ENCODE results near the gene TOPORS. TPM values are rescaled to one million over a fixed set of nuclear protein-coding genes. Genes with fewer than 3 reads are reported as not detected.
A peak's percentile ranks its signal among the peaks of the same experiment; 100 is the strongest.

Gene TOPORS
- total and polyA plus RNA-seq, 2 donors (not counting 1 experiment from before 2014, with no cell fraction given), result 10.1 to 21.4 TPM

DNA sequence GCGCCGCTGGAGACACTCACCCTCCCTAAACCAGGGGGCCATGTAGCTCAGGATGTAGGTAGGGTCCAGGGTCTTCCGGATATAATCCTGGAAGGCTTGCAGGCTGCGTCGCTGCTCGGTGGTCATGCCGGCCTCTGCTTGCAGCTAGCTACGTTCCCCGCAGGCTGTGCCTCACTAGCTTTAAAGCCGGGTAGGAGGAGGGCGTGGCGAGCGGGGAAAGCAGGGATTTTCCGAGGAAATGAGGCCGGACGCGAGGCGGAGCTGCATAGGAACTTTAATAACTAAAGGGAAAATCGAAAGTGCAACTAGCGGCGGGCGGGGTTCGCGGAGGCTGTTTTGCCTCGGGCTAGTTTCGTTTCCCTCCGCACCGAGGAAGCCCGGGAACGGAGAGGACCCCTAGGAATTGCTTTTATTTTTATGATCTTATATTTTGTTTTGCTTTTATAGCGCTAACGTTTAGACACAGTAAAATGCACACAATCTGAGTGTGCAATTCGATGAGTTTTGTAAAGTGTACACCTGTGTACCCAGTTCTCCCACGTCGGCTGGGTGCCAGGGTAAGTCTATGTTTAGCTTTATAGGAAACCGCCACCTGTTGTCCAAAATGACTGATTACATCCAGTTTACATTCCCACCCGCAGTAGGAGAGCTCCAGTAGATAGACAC is 26.2 kb downstream of the TOPORS start, which contains the start of gene RIGI:
TSS of gene RIGI (minus strand) at position 156 of the 666 bp plus-strand sequence. CDS start at position 126, 30 bp downstream.
- Histone ChIP-seq H3K9ac (ENCODE audit: low read length) (peak within 1 kb of the TSS; percentile 84), H3K4me3 (ENCODE audit: control extremely low read depth in 1 of 5, extremely low read depth in 1 of 5, insufficient read depth in 1 of 5, low read depth in 2 of 5, low read length in 4 of 5) (peak within 1 kb of the TSS; percentile 73 to 98 (median 84)), H3K9me3 (ENCODE audit: control extremely low read depth in 1 of 3, control insufficient read depth in 2 of 3, insufficient read depth in 1 of 3, low read length in 2 of 3) (no peaks in the 10 kb centered on the region), H3K4me2 (replicated peaks; ENCODE audit: low read depth, low read length, poor library complexity, severe bottlenecking) (peak within 1 kb of the TSS; percentile 87), H3K79me2 (ENCODE audit: control insufficient read depth, insufficient read depth, low read length) (peaks cover 64% of the 10 kb centered on the region), H3K27ac (ENCODE audit: low read length in 2 of 2) (peak within 1 kb of the TSS; percentile 73 to 74), H3K36me3 (replicated peaks in 1 of 2; ENCODE audit: control extremely low read depth in 1 of 2, control insufficient read depth in 1 of 2, extremely low read depth in 1 of 2, insufficient read depth in 2 of 2, low read length in 1 of 2) (peaks cover 0 to 11% of the 10 kb centered on the region in 2 experiments), H3K4me1 (ENCODE audit: control insufficient read depth in 2 of 2, insufficient read depth in 2 of 2, low read length in 2 of 2) (peaks cover 27 to 31% of the 10 kb centered on the region in 2 donors), H3K27me3 (replicated peaks in 1 of 4; ENCODE audit: control extremely low read depth in 1 of 4, control insufficient read depth in 3 of 4, insufficient read depth in 4 of 4, low read length in 3 of 4) (no peaks in the 10 kb centered on the region), H2AFZ (ENCODE audit: insufficient read depth, low read depth, low read length, poor library complexity, severe bottlenecking) (peak within 1 kb of the TSS; percentile 72), H4K20me1 (ENCODE audit: control insufficient read depth, insufficient read depth, low read length, poor library complexity, severe bottlenecking) (peaks cover 7% of the 10 kb centered on the region)
- DNase-seq (peak; percentile 82), ATAC-seq (ENCODE audit: low read depth) (peak; percentile 78)
- intact Hi-C loops (cut with micrococcal nuclease), result loop anchor here (1.0 kb wide), 4 partner anchors 26 to 147 kb away; partner anchors contain the start of genes ACO1, NDUFB6, SMIM27 and TOPORS
- Mint-ChIP-seq H3K4me3 (peak within 1 kb of the TSS; percentile 95), H3K9me3 (ENCODE audit: insufficient read depth) (no peaks in the 10 kb centered on the region), H3K4me1 (peaks cover 54% of the 10 kb centered on the region), H3K27ac (peak within 1 kb of the TSS; percentile 93), H3K27me3 (no peaks in the 10 kb centered on the region)
- POLR2A ChIA-PET, result interaction anchor here (0.6 to 2.0 kb wide), 4 partner anchors 25 to 142 kb away, joined by 3 to 16 read pairs (median 4); partner anchors contain the start of genes ACO1, NDUFB6, SMIM27 and TOPORS
- TF ChIP-seq, protein P1, sequence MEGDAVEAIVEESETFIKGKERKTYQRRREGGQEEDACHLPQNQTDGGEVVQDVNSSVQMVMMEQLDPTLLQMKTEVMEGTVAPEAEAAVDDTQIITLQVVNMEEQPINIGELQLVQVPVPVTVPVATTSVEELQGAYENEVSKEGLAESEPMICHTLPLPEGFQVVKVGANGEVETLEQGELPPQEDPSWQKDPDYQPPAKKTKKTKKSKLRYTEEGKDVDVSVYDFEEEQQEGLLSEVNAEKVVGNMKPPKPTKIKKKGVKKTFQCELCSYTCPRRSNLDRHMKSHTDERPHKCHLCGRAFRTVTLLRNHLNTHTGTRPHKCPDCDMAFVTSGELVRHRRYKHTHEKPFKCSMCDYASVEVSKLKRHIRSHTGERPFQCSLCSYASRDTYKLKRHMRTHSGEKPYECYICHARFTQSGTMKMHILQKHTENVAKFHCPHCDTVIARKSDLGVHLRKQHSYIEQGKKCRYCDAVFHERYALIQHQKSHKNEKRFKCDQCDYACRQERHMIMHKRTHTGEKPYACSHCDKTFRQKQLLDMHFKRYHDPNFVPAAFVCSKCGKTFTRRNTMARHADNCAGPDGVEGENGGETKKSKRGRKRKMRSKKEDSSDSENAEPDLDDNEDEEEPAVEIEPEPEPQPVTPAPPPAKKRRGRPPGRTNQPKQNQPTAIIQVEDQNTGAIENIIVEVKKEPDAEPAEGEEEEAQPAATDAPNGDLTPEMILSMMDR (IDR thresholded peaks at IDR 0.05), result peak; percentile 59
- TF ChIP-seq EZH2 (IDR thresholded peaks at IDR 0.05; ENCODE audit: borderline replicate concordance, insufficient read depth, low read depth, low read length, poor library complexity, severe bottlenecking), result no peak
- CTCF ChIA-PET, result interaction anchor here (0.6 to 3.4 kb wide), 14 partner anchors 13 to 1290 kb away, joined by 3 to 48 read pairs (median 5); partner anchors contain the start of genes ACO1, NDUFB6, SMIM27 and TOPORS
- WGBS (ENCODE audit: insufficient coverage), result under 1% methylated on average over 27 of the region's 37 CpGs

Measured in B cell (primary cell).